Measurements from ENCODE around the gene GPR153.
"Not testable (repeated sequence)": the region's sequence is repeated elsewhere in the genome, so short reads cannot be mapped to it uniquely, and the experiment has no call there.

GPR153 gene

DNA sequence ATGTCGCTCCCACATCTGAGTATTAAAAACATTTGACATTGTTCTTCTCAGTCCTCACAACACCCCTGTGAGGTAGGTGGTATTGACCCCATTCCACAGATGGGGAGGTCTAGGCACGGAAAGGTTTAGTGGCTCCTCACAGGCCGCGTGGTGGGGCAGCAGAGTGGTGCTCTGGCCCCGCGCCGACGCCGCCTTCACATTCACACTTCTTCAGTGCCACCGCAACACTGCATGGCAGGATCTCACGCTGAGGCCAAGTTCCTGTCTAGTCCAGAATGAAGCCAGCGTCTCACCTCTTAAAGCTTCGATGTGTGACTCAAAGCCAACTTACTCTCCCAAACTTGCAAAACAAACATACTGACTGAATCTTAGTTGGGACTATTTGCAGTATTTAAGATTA is 37.3 kb downstream of the GPR153 start:
- H3K4me1 ChIP-seq (ENCODE audit: low read length): no peaks in the 10 kb centered on the region
- no peaks in the 10 kb centered on the region for H4K20me1 ChIP-seq (ENCODE audit: insufficient read depth, low read length)
- H3K27ac ChIP-seq (ENCODE audit: low read length): no peak overlapping the region
- no peak overlapping the region for H3K4me3 ChIP-seq (ENCODE audit: low read length)
- no peaks in the 10 kb centered on the region for H3K27me3 ChIP-seq (ENCODE audit: low read depth, low read length)
- no peaks in the 10 kb centered on the region for H3K79me2 ChIP-seq (ENCODE audit: low read length)
- TF ChIP-seq, protein P1, sequence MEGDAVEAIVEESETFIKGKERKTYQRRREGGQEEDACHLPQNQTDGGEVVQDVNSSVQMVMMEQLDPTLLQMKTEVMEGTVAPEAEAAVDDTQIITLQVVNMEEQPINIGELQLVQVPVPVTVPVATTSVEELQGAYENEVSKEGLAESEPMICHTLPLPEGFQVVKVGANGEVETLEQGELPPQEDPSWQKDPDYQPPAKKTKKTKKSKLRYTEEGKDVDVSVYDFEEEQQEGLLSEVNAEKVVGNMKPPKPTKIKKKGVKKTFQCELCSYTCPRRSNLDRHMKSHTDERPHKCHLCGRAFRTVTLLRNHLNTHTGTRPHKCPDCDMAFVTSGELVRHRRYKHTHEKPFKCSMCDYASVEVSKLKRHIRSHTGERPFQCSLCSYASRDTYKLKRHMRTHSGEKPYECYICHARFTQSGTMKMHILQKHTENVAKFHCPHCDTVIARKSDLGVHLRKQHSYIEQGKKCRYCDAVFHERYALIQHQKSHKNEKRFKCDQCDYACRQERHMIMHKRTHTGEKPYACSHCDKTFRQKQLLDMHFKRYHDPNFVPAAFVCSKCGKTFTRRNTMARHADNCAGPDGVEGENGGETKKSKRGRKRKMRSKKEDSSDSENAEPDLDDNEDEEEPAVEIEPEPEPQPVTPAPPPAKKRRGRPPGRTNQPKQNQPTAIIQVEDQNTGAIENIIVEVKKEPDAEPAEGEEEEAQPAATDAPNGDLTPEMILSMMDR (IDR thresholded peaks at IDR 0.05; ENCODE audit: low read depth, low read length): no peak
- TF ChIP-seq EZH2phosphoT487 (IDR thresholded peaks at IDR 0.05; ENCODE audit: low read depth): no peak
- H3K9ac ChIP-seq (ENCODE audit: low read length): no peak overlapping the region
- H3K9me3 ChIP-seq (ENCODE audit: insufficient read depth, low read length): no peaks in the 10 kb centered on the region
- H2AFZ ChIP-seq (ENCODE audit: low read depth, low read length): no peak overlapping the region
- H3K4me2 ChIP-seq (ENCODE audit: low read length): no peak overlapping the region
- peaks cover 10% of the 10 kb centered on the region for H3K36me3 ChIP-seq (replicated peaks; ENCODE audit: low read depth, low read length)

DNA sequence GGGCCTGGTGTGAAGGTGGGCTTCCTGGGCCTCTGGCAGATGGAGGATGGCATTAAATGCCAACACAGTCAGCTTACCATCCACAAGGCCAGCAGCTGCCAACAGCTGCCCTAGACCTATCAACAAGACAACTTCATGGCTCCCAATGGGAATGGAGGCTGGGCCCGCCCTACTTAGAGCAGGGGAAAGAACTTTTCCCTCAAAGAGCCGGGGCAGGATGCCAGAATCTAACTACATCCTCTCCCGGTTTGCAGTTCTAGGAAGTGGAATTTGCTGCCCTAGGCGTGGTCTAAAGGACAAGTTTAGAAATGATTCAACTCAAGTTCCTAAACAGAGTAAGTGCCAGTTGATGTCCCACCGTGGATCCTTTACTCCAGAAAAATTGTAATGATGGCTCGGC is 38.3 kb downstream of the GPR153 start:
- TF ChIP-seq, protein P1 (IDR thresholded peaks at IDR 0.05; ENCODE audit: low read depth, low read length): no peak
- no peak for TF ChIP-seq EZH2phosphoT487 (IDR thresholded peaks at IDR 0.05; ENCODE audit: low read depth)
- Histone ChIP-seq H3K27ac (ENCODE audit: low read length) (no peak overlapping the region), H2AFZ (ENCODE audit: low read depth, low read length) (no peak overlapping the region), H3K4me3 (ENCODE audit: low read length) (no peak overlapping the region), H3K4me1 (ENCODE audit: low read length) (peaks cover 3% of the 10 kb centered on the region; the same call in 1 of the 2 replicates), H3K4me2 (ENCODE audit: low read length) (no peak overlapping the region), H3K36me3 (replicated peaks; ENCODE audit: low read depth, low read length) (peaks cover 10% of the 10 kb centered on the region), H3K9ac (ENCODE audit: low read length) (no peak overlapping the region), H3K9me3 (ENCODE audit: insufficient read depth, low read length) (no peaks in the 10 kb centered on the region), H4K20me1 (ENCODE audit: insufficient read depth, low read length) (no peaks in the 10 kb centered on the region), H3K79me2 (ENCODE audit: low read length) (no peaks in the 10 kb centered on the region), H3K27me3 (ENCODE audit: low read depth, low read length) (no peaks in the 10 kb centered on the region)

DNA sequence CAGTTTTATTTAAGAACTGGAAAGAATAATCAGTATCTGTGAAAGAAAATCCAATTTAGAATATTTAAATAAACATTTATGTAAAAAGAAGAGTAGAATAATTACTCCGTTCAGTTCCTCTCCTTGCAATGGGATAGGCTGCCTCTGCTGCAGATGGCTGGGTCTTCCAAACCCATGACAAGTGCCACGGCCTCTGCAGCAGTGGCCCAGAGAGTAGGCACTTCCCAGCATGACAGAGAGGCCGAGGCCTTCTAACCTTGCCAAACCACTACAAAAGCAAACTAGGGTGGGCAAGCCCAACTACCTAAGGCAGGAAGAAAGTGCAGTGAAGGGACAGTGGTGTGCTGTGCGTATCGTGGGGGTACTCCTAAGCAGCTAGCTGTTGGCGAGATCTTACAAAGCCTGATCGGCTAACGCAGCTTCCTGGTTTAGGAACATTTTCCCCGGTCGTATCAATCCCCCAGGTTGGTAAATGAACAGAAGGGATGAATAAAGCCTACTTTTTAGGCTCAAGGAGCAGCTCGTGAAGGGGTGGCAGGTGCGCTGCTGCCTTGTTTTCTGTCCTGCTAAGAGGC is 39.6 kb downstream of the GPR153 start:
- Histone ChIP-seq H3K27ac (ENCODE audit: low read length) (no peak overlapping the region), H3K4me3 (ENCODE audit: low read length) (no peak overlapping the region), H3K4me2 (ENCODE audit: low read length) (no peak overlapping the region), H4K20me1 (ENCODE audit: insufficient read depth, low read length) (no peaks in the 10 kb centered on the region), H2AFZ (ENCODE audit: low read depth, low read length) (no peak overlapping the region), H3K4me1 (ENCODE audit: low read length) (peaks cover 5% of the 10 kb centered on the region; the same call in 1 of the 2 replicates), H3K9me3 (ENCODE audit: insufficient read depth, low read length) (no peaks in the 10 kb centered on the region), H3K9ac (ENCODE audit: low read length) (no peak overlapping the region), H3K79me2 (ENCODE audit: low read length) (no peaks in the 10 kb centered on the region), H3K27me3 (ENCODE audit: low read depth, low read length) (no peaks in the 10 kb centered on the region), H3K36me3 (replicated peaks; ENCODE audit: low read depth, low read length) (peaks cover 10% of the 10 kb centered on the region)
- TF ChIP-seq, protein P1 (IDR thresholded peaks at IDR 0.05; ENCODE audit: low read depth, low read length): no peak
- no peak for TF ChIP-seq EZH2phosphoT487 (IDR thresholded peaks at IDR 0.05; ENCODE audit: low read depth)

DNA sequence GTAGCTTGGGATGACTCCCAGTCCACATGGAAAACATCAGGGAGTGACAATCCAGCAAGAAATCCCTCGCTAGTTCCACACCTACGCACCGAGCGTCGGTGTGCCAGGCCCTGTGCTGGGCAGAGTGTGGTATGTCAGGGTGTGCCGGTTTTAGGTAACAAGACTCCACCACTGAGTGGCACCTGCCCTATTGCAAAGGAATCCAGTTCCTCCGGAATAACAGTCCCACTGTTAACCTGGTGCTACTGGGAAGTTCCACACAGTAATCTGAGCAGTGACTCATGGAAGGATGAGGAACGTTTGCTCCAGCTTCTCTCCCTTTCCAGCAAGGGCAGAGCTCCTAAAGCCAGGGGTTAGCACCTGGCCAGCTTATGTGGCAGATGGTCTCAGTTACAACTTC is 40.7 kb downstream of the GPR153 start:
- no peaks in the 10 kb centered on the region for H3K9me3 ChIP-seq (ENCODE audit: insufficient read depth, low read length)
- TF ChIP-seq, protein P1 (IDR thresholded peaks at IDR 0.05; ENCODE audit: low read depth, low read length): no peak
- TF ChIP-seq EZH2phosphoT487 (IDR thresholded peaks at IDR 0.05; ENCODE audit: low read depth): no peak
- H3K27ac ChIP-seq (ENCODE audit: low read length): no peak overlapping the region
- no peaks in the 10 kb centered on the region for H3K27me3 ChIP-seq (ENCODE audit: low read depth, low read length)
- H3K9ac ChIP-seq (ENCODE audit: low read length): no peak overlapping the region
- H4K20me1 ChIP-seq (ENCODE audit: insufficient read depth, low read length): no peaks in the 10 kb centered on the region
- no peaks in the 10 kb centered on the region for H3K79me2 ChIP-seq (ENCODE audit: low read length)
- H3K36me3 ChIP-seq (replicated peaks; ENCODE audit: low read depth, low read length): peaks cover 10% of the 10 kb centered on the region
- no peak overlapping the region for H2AFZ ChIP-seq (ENCODE audit: low read depth, low read length)
- no peak overlapping the region for H3K4me3 ChIP-seq (ENCODE audit: low read length)
- no peak overlapping the region for H3K4me2 ChIP-seq (ENCODE audit: low read length)
- H3K4me1 ChIP-seq (ENCODE audit: low read length): peaks cover 5% of the 10 kb centered on the region; the same call in 1 of the 2 replicates

DNA sequence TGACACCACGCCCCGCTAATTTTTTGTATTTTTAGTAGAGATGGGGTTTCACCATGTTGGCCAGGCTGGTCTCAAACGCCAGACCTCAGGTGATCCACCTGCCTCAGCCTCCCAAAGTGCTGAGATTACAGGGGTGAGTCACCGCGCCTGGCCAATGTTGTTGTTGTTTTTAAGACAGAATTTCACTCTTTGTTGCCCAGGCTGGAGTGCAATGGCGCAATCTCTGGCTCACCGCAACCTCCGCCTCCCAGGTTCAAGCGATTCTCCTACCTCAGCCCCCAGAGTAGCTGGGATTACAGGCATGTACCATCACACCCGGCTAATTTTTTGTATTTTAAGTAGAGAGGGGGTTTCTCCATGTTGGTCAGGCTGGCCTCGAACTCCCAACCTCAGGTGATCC is 41.3 kb downstream of the GPR153 start:
- H4K20me1 ChIP-seq (ENCODE audit: insufficient read depth, low read length); H3K4me3 ChIP-seq (ENCODE audit: low read length); H2AFZ ChIP-seq (ENCODE audit: low read depth, low read length); H3K27ac ChIP-seq (ENCODE audit: low read length); H3K27me3 ChIP-seq (ENCODE audit: low read depth, low read length); H3K79me2 ChIP-seq (ENCODE audit: low read length); H3K9me3 ChIP-seq (ENCODE audit: insufficient read depth, low read length); H3K9ac ChIP-seq (ENCODE audit: low read length); H3K4me2 ChIP-seq (ENCODE audit: low read length); H3K4me1 ChIP-seq (ENCODE audit: low read length); H3K36me3 ChIP-seq (replicated peaks; ENCODE audit: low read depth, low read length): not testable (repeated sequence)

All from OCI-LY3 (cell line).